ENCODE results near the gene MOV10L1. TPM values are rescaled to one million over a fixed set of nuclear protein-coding genes. Genes with fewer than 3 reads are reported as not detected.

The MOV10L1 gene
- total RNA-seq, 5 donors from 2014 or later (not counting 1 experiment from before 2014, with no cell fraction given): 0.44 TPM; not detected in 4

- DNase-seq: no peak
- Histone ChIP-seq H3K4me3 (ENCODE audit: control insufficient read depth in 1 of 2, extremely low read depth in 1 of 2, low read length in 1 of 2) (no peak overlapping the region), H3K36me3 (ENCODE audit: control insufficient read depth in 2 of 2, extremely low read depth in 1 of 2, insufficient read depth in 1 of 2, low read length in 1 of 2) (no peaks in the 10 kb centered on the region), H3K9me3 (no peaks in the 10 kb centered on the region), H3K27me3 (replicated peaks in 1 of 2; ENCODE audit: control insufficient read depth in 2 of 2, extremely low read depth in 1 of 2, insufficient read depth in 2 of 2, low read length in 1 of 2) (peaks cover 0 to 26% of the 10 kb centered on the region in 2 experiments), H3K4me1 (ENCODE audit: control insufficient read depth in 1 of 2, extremely low read depth in 1 of 2, insufficient read depth in 2 of 2, low read length in 2 of 2) (no peaks in the 10 kb centered on the region), H3K27ac (ENCODE audit: low read length) (no peak overlapping the region)
- no peaks in the 10 kb centered on the region for H3K36me3 Mint-ChIP-seq
- H3K4me3 Mint-ChIP-seq: no peak overlapping the region
- ChIA-PET CTCF (no interaction called here), POLR2A (no interaction called here)
- WGBS (ENCODE audit: insufficient coverage): 96% methylated on average over 8 of the region's 9 CpGs
- no peak for ATAC-seq (replicated peaks in 1 of 4)
- H3K27me3 Mint-ChIP-seq: peaks cover 4 to 17% of the 10 kb centered on the region in 2 donors
- H3K9me3 Mint-ChIP-seq: no peaks in the 10 kb centered on the region
- H3K4me1 Mint-ChIP-seq: peaks cover 0 to 4% (median 2%) of the 10 kb centered on the region in 3 donors
- no peak overlapping the region for H3K27ac Mint-ChIP-seq
Measured at GRCh38 chr22:50078761-50079160, 11.0 kb upstream of the MOV10L1 start.

- Histone ChIP-seq H3K27me3 (replicated peaks in 1 of 2; ENCODE audit: control insufficient read depth in 2 of 2, extremely low read depth in 1 of 2, insufficient read depth in 2 of 2, low read length in 1 of 2) (peaks cover 0 to 34% of the 10 kb centered on the region in 2 experiments), H3K36me3 (ENCODE audit: control insufficient read depth in 2 of 2, extremely low read depth in 1 of 2, insufficient read depth in 1 of 2, low read length in 1 of 2) (no peaks in the 10 kb centered on the region), H3K4me1 (ENCODE audit: control insufficient read depth in 1 of 2, extremely low read depth in 1 of 2, insufficient read depth in 2 of 2, low read length in 2 of 2) (peaks cover 0 to 1% of the 10 kb centered on the region in 2 experiments), H3K4me3 (ENCODE audit: control insufficient read depth in 1 of 2, extremely low read depth in 1 of 2, low read length in 1 of 2) (no peak overlapping the region), H3K27ac (ENCODE audit: low read length) (no peak overlapping the region), H3K9me3 (no peaks in the 10 kb centered on the region)
- H3K27ac Mint-ChIP-seq: no peak overlapping the region
- ATAC-seq (replicated peaks in 1 of 4): no peak
- no peak for DNase-seq
- H3K27me3 Mint-ChIP-seq: peaks cover 4 to 22% of the 10 kb centered on the region in 2 donors
- CTCF ChIA-PET: no interaction called here
- no peaks in the 10 kb centered on the region for H3K36me3 Mint-ChIP-seq
- POLR2A ChIA-PET: no interaction called here
- no peak overlapping the region for H3K4me3 Mint-ChIP-seq
- no peaks in the 10 kb centered on the region for H3K9me3 Mint-ChIP-seq
- H3K4me1 Mint-ChIP-seq: peaks cover 0 to 4% (median 2%) of the 10 kb centered on the region in 3 donors
- WGBS (ENCODE audit: insufficient coverage): 78% methylated on average over 10 of the region's 13 CpGs
Measured at GRCh38 chr22:50080077-50080465, 9.7 kb upstream of the MOV10L1 start.

GRCh38 chr22:50081426-50082196 lies 8.2 kb upstream of the MOV10L1 start:
- Histone ChIP-seq H3K27me3 (replicated peaks in 1 of 2; ENCODE audit: control insufficient read depth in 2 of 2, extremely low read depth in 1 of 2, insufficient read depth in 2 of 2, low read length in 1 of 2) (peaks cover 0 to 41% of the 10 kb centered on the region in 2 experiments), H3K9me3 (no peaks in the 10 kb centered on the region), H3K4me3 (ENCODE audit: control insufficient read depth in 1 of 2, extremely low read depth in 1 of 2, low read length in 1 of 2) (no peak overlapping the region), H3K4me1 (ENCODE audit: control insufficient read depth in 1 of 2, extremely low read depth in 1 of 2, insufficient read depth in 2 of 2, low read length in 2 of 2) (peaks cover 0 to 4% of the 10 kb centered on the region in 2 experiments), H3K27ac (ENCODE audit: low read length) (no peak overlapping the region), H3K36me3 (ENCODE audit: control insufficient read depth in 2 of 2, extremely low read depth in 1 of 2, insufficient read depth in 1 of 2, low read length in 1 of 2) (no peaks in the 10 kb centered on the region)
- Mint-ChIP-seq H3K36me3 (no peaks in the 10 kb centered on the region), H3K27me3 (peaks cover 4 to 26% of the 10 kb centered on the region in 2 donors), H3K27ac (no peak overlapping the region), H3K9me3 (no peaks in the 10 kb centered on the region), H3K4me1 (peaks cover 0 to 5% (median 2%) of the 10 kb centered on the region in 3 donors), H3K4me3 (no peak overlapping the region)
- POLR2A ChIA-PET: no interaction called here
- WGBS (ENCODE audit: insufficient coverage): 78% methylated on average over 26 of the region's 27 CpGs
- DNase-seq (no peak), ATAC-seq (replicated peaks in 1 of 4) (no peak)
- CTCF ChIA-PET: no interaction called here

- no peak for ATAC-seq (replicated peaks in 1 of 4)
- no peak overlapping the region for H3K27ac Mint-ChIP-seq
Measured at GRCh38 chr22:50082197-50082715, 7.5 kb upstream of the MOV10L1 start.

GRCh38 chr22:50082961-50083461 lies 6.8 kb upstream of the MOV10L1 start:
- Mint-ChIP-seq H3K27ac (no peak overlapping the region), H3K27me3 (peaks cover 13 to 35% of the 10 kb centered on the region in 2 donors), H3K9me3 (peaks cover 0 to 4% (median 4%) of the 10 kb centered on the region in 3 donors), H3K4me1 (peaks cover 0 to 13% (median 2%) of the 10 kb centered on the region in 3 donors), H3K36me3 (no peaks in the 10 kb centered on the region), H3K4me3 (no peak overlapping the region)
- Histone ChIP-seq H3K36me3 (ENCODE audit: control insufficient read depth in 2 of 2, extremely low read depth in 1 of 2, insufficient read depth in 1 of 2, low read length in 1 of 2) (no peaks in the 10 kb centered on the region), H3K9me3 (no peaks in the 10 kb centered on the region), H3K4me1 (ENCODE audit: control insufficient read depth in 1 of 2, extremely low read depth in 1 of 2, insufficient read depth in 2 of 2, low read length in 2 of 2) (peaks cover 0 to 4% of the 10 kb centered on the region in 2 experiments), H3K27me3 (replicated peaks in 1 of 2; ENCODE audit: control insufficient read depth in 2 of 2, extremely low read depth in 1 of 2, insufficient read depth in 2 of 2, low read length in 1 of 2) (peaks cover 0 to 49% of the 10 kb centered on the region in 2 experiments), H3K27ac (ENCODE audit: low read length) (no peak overlapping the region), H3K4me3 (ENCODE audit: control insufficient read depth in 1 of 2, extremely low read depth in 1 of 2, low read length in 1 of 2) (no peak overlapping the region)
- ATAC-seq (replicated peaks in 1 of 4) (no peak), DNase-seq (no peak)
- POLR2A ChIA-PET: no interaction called here
- CTCF ChIA-PET: no interaction called here
- 93% methylated on average over 13 of the region's 21 CpGs for WGBS (ENCODE audit: insufficient coverage)

More at GRCh38 chr22:50082197-50082715, 7.5 kb upstream of the MOV10L1 start:
- Mint-ChIP-seq H3K9me3 (peaks cover 0 to 4% (median 3%) of the 10 kb centered on the region in 3 donors), H3K27me3 (peaks cover 9 to 29% of the 10 kb centered on the region in 2 donors), H3K4me1 (peaks cover 0 to 12% (median 2%) of the 10 kb centered on the region in 3 donors), H3K36me3 (no peaks in the 10 kb centered on the region), H3K4me3 (no peak overlapping the region)
- Histone ChIP-seq H3K27ac (ENCODE audit: low read length) (no peak overlapping the region), H3K9me3 (no peaks in the 10 kb centered on the region), H3K27me3 (replicated peaks in 1 of 2; ENCODE audit: control insufficient read depth in 2 of 2, extremely low read depth in 1 of 2, insufficient read depth in 2 of 2, low read length in 1 of 2) (peaks cover 0 to 42% of the 10 kb centered on the region in 2 experiments), H3K4me3 (ENCODE audit: control insufficient read depth in 1 of 2, extremely low read depth in 1 of 2, low read length in 1 of 2) (no peak overlapping the region), H3K4me1 (ENCODE audit: control insufficient read depth in 1 of 2, extremely low read depth in 1 of 2, insufficient read depth in 2 of 2, low read length in 2 of 2) (peaks cover 0 to 4% of the 10 kb centered on the region in 2 experiments), H3K36me3 (ENCODE audit: control insufficient read depth in 2 of 2, extremely low read depth in 1 of 2, insufficient read depth in 1 of 2, low read length in 1 of 2) (no peaks in the 10 kb centered on the region)
- POLR2A ChIA-PET: no interaction called here
- WGBS (ENCODE audit: insufficient coverage): 89% methylated on average over 10 of the region's 18 CpGs
- CTCF ChIA-PET: no interaction called here
- no peak for DNase-seq

GRCh38 chr22:50083462-50084079 lies 6.2 kb upstream of the MOV10L1 start:
- H3K9me3 ChIP-seq: no peaks in the 10 kb centered on the region
- Mint-ChIP-seq H3K36me3 (no peaks in the 10 kb centered on the region), H3K27ac (no peak overlapping the region), H3K9me3 (peaks cover 0 to 4% (median 4%) of the 10 kb centered on the region in 3 donors), H3K4me1 (peaks cover 0 to 13% (median 2%) of the 10 kb centered on the region in 3 donors), H3K4me3 (no peak overlapping the region), H3K27me3 (peaks cover 13 to 36% of the 10 kb centered on the region in 2 donors)
- H3K4me3 ChIP-seq (ENCODE audit: control insufficient read depth in 1 of 2, extremely low read depth in 1 of 2, low read length in 1 of 2): no peak overlapping the region
- WGBS (ENCODE audit: insufficient coverage): 91% methylated on average over 14 of the region's 18 CpGs
- CTCF ChIA-PET: no interaction called here
- H3K27ac ChIP-seq (ENCODE audit: low read length): no peak overlapping the region
- no peaks in the 10 kb centered on the region for H3K36me3 ChIP-seq (ENCODE audit: control insufficient read depth in 2 of 2, extremely low read depth in 1 of 2, insufficient read depth in 1 of 2, low read length in 1 of 2)
- POLR2A ChIA-PET: no interaction called here
- H3K27me3 ChIP-seq (replicated peaks in 1 of 2; ENCODE audit: control insufficient read depth in 2 of 2, extremely low read depth in 1 of 2, insufficient read depth in 2 of 2, low read length in 1 of 2): peaks cover 0 to 51% of the 10 kb centered on the region in 2 experiments
- ATAC-seq (replicated peaks in 1 of 4) (no peak), DNase-seq (no peak)
- peaks cover 0 to 4% of the 10 kb centered on the region in 2 experiments for H3K4me1 ChIP-seq (ENCODE audit: control insufficient read depth in 1 of 2, extremely low read depth in 1 of 2, insufficient read depth in 2 of 2, low read length in 2 of 2)
